HepG2 (cell line): ENCODE data around the gene ALDH1A2. TPM values are rescaled to one million over a fixed set of nuclear protein-coding genes. Genes with fewer than 3 reads are reported as not detected.

Experiments used
- ATAC-seq: fragments of 200-7000 bp; cut with Tn5 transposase; 3 replicates; pipeline ENCODE4 v1.9.1; 2020; ENCODE audit warnings: mild to moderate bottlenecking, moderate library complexity
- BruUV-seq: library from RNA; stranded (reverse); fragments of 400-500 nt; replicated peaks from 2 replicates; lab custom pipeline; 2021; lab: Mats Ljungman, UMichigan
- CTCF ChIA-PET: fragments of 300-600 bp; formaldehyde crosslinking; extraction: SDS; loops from one replicate; lab custom pipeline; 2021; ENCODE audit warnings: low total read pairs, inconsistent platforms, low intra/inter-chr PET ratio; lab: Yijun Ruan, JAX
- POLR2A ChIA-PET: fragments of 350-600 bp; sonication (Branson Sonifier 250); formaldehyde crosslinking; loops from one replicate; lab custom pipeline; 2020; ENCODE audit warnings: antibody characterized with exemption, inconsistent platforms; lab: Yijun Ruan, JAX
- DNase-seq: peaks from one replicate; pipeline ENCODE4 v3.0.0-alpha.2; 2015; ENCODE audit warnings: low spot score
- FAIRE-seq: peaks from 3 replicates; lab custom pipeline; 2011; peaks lifted over from hg19 to GRCh38; lab: Jason Lieb, UNC
- H2AFZ ChIP-seq: one replicate; pipeline ENCODE4 v1.6.1; 2011; ENCODE audit warnings: low read length, inconsistent platforms
- H3K27ac ChIP-seq: fragments of 300-600 bp; 3 replicates; pipeline ENCODE4 v1.8.0; 2011; ENCODE audit warnings: mixed run types, mild to moderate bottlenecking, mixed read lengths, low read length, inconsistent platforms; ENCODE audit not compliant: insufficient read depth; ENCODE audit errors: extremely low read length
- H3K27me3 ChIP-seq, 2 experiments: fragments of 200-600 bp in 1 of 2; 2 replicates in 1 of 2; 3 replicates in 1 of 2; pipeline versions ENCODE4 v1.6.0 to v1.8.0; 2011; ENCODE audit warnings: low read length in 2 of 2, mild to moderate bottlenecking in 2 of 2, moderate library complexity in 2 of 2, inconsistent platforms in 1 of 2; ENCODE audit not compliant: insufficient read depth in 2 of 2, control insufficient read depth in 1 of 2
- H3K36me3 ChIP-seq, 2 experiments: fragments of 200-600 bp in 1 of 2; replicated peaks in 1 of 2; 2 replicates in 1 of 2; 3 replicates in 1 of 2; pipeline versions ENCODE4 v1.5.1 to v1.8.0; 2011; ENCODE audit warnings: low read length in 2 of 2, inconsistent platforms in 1 of 2; ENCODE audit not compliant: insufficient read depth in 2 of 2, control insufficient read depth in 1 of 2
- H3K4me1 ChIP-seq: 2 replicates; pipeline ENCODE4 v1.5.1; 2012; ENCODE audit warnings: low read length, inconsistent platforms; ENCODE audit not compliant: insufficient read depth
- H3K4me2 ChIP-seq: 2 replicates; pipeline ENCODE4 v1.6.0; 2011; ENCODE audit warnings: low read depth, low read length, inconsistent platforms
- H3K4me3 ChIP-seq, 3 experiments: fragments of 200-600 bp in 1 of 3; sonication (generic), shearing (Covaris generic) in 1 of 3; replicated peaks in 1 of 3; 2 replicates each; pipeline ENCODE4 v1.5.1; 2011 to 2016; ENCODE audit warnings: low read length in 3 of 3, inconsistent platforms in 2 of 3, low read depth in 2 of 3, mild to moderate bottlenecking in 2 of 3, control low read depth in 1 of 3, mixed read lengths in 1 of 3; ENCODE audit not compliant: insufficient read depth in 1 of 3
- H3K79me2 ChIP-seq: one replicate; pipeline ENCODE4 v1.6.1; 2011; ENCODE audit warnings: low read length, inconsistent platforms; ENCODE audit not compliant: insufficient read depth
- H3K9ac ChIP-seq: 2 replicates; pipeline ENCODE4 v1.6.0; 2011; ENCODE audit warnings: mild to moderate bottlenecking, low read depth, low read length, inconsistent platforms; ENCODE audit not compliant: insufficient read depth
- H3K9me3 ChIP-seq: 2 replicates; pipeline ENCODE4 v1.5.1; 2012; ENCODE audit warnings: mild to moderate bottlenecking, low read length
- H4K20me1 ChIP-seq: 2 replicates; pipeline ENCODE4 v1.6.0; 2011; ENCODE audit warnings: inconsistent platforms, mild to moderate bottlenecking, low read length, moderate library complexity; ENCODE audit not compliant: insufficient read depth
- ARNT ChIP-seq: fragments of 450-650 bp; IDR thresholded peaks from 2 replicates; pipeline ENCODE4 v1.6.1; 2017
- HNRNPL ChIP-seq: fragments of 200-400 bp; formaldehyde crosslinking; IDR thresholded peaks from 2 replicates; pipeline ENCODE4 v1.6.1; 2017; ENCODE audit warnings: mild to moderate bottlenecking, low read depth, low read length
- MBNL3 ChIP-seq: fragments of 250-450 bp; sonication (Bioruptor Pico); conservative IDR thresholded peaks from 2 replicates; pipeline ENCODE4 v1.8.0; 2022; ENCODE audit warnings: mild to moderate bottlenecking, inconsistent platforms
- ONECUT2 ChIP-seq: sonication (generic); formaldehyde crosslinking; IDR thresholded peaks from 2 replicates; pipeline ENCODE4 v1.4.0; 2020; ENCODE audit warnings: missing genetic modification reagents
- SNAI1 ChIP-seq: sonication (generic); formaldehyde crosslinking; IDR thresholded peaks from 2 replicates; pipeline ENCODE4 v1.5.0; 2020; ENCODE audit warnings: mild to moderate bottlenecking, missing genetic modification reagents, borderline replicate concordance
- SOX6 ChIP-seq, 2 experiments: fragments of 450-650 bp in 1 of 2; sonication (generic) in 1 of 2; formaldehyde crosslinking in 1 of 2; IDR thresholded peaks; 2 replicates each; pipeline versions ENCODE4 v1.4.0 to v1.6.1; 2017 to 2020; ENCODE audit warnings: antibody characterized with exemption in 1 of 2, mild to moderate bottlenecking in 1 of 2, missing genetic modification reagents in 1 of 2
- SSRP1 ChIP-seq: IDR thresholded peaks from 2 replicates; pipeline ENCODE4 v1.6.1; 2016; ENCODE audit warnings: control low read depth
- THAP11 ChIP-seq: IDR thresholded peaks from 2 replicates; pipeline ENCODE4 v1.6.1; 2016; ENCODE audit warnings: missing biosample characterization, missing genetic modification reagents
- ZFP90 ChIP-seq: sonication (generic); formaldehyde crosslinking; IDR thresholded peaks from 2 replicates; pipeline ENCODE4 v1.8.0; 2022; ENCODE audit warnings: missing genetic modification reagents, mild to moderate bottlenecking, inconsistent platforms, borderline replicate concordance
- ZNF143 ChIP-seq: sonication (generic); formaldehyde crosslinking; IDR thresholded peaks from 2 replicates; pipeline ENCODE4 v1.4.0; 2020; ENCODE audit warnings: missing genetic modification reagents
- ZNF282 ChIP-seq: fragments of 450-650 bp; IDR thresholded peaks from 2 replicates; pipeline ENCODE4 v1.6.1; 2018; ENCODE audit not compliant: partially characterized antibody
- ZNF331 ChIP-seq: sonication (generic); formaldehyde crosslinking; IDR thresholded peaks from 2 replicates; pipeline ENCODE4 v1.4.0; 2020; ENCODE audit warnings: missing genetic modification reagents
- ZNF430 ChIP-seq: sonication (generic); formaldehyde crosslinking; IDR thresholded peaks from 2 replicates; pipeline ENCODE4 v1.9.0; 2021; ENCODE audit warnings: mild to moderate bottlenecking, missing genetic modification reagents
- ZNF546 ChIP-seq: sonication (generic); formaldehyde crosslinking; conservative IDR thresholded peaks from 2 replicates; pipeline ENCODE4 v1.8.1; 2023; ENCODE audit warnings: mild to moderate bottlenecking, missing genetic modification reagents
- ZNF572 ChIP-seq: sonication (generic); formaldehyde crosslinking; IDR thresholded peaks from 2 replicates; pipeline ENCODE4 v1.5.1; 2020; ENCODE audit warnings: mild to moderate bottlenecking, missing genetic modification reagents
- ZNF598 ChIP-seq: sonication (generic); formaldehyde crosslinking; IDR thresholded peaks from 2 replicates; pipeline ENCODE4 v1.5.1; 2020; ENCODE audit warnings: mild to moderate bottlenecking, missing genetic modification reagents, borderline replicate concordance
- ZNF816 ChIP-seq: sonication (generic); formaldehyde crosslinking; IDR thresholded peaks from 2 replicates; pipeline ENCODE4 v1.8.0; 2022; ENCODE audit warnings: missing genetic modification reagents, mild to moderate bottlenecking, borderline replicate concordance
- WGBS: methylation state at CpG from one replicate; pipeline ENCODE4 v1.1.6; 2017; ENCODE audit warnings: low lambda C conversion rate; 5-methylcytosine and 5-hydroxymethylcytosine counted together
- in situ Hi-C: cut with HindIII; loops from 2 replicates; pipeline ENCODE4 v1.10.0; 2017; ENCODE audit warnings: low pct_unique_long_range_greater_than_20kb; ENCODE audit not compliant: extremely low pct_ligation_motif_present
- intact Hi-C: fragments of 100-400 bp; cut with micrococcal nuclease; formaldehyde crosslinking; loops from one replicate; pipeline ENCODE4 v1.10.0; 2022; ENCODE audit not compliant: unreplicated experiment
- polyA plus RNA-seq, 8 experiments: library from polyadenylated mRNA; depleted of rRNA in 3 of 8; stranded (reverse) in 7 of 8; unstranded in 1 of 8; fragments of >200 nt; fragmentation: Illumina TruSeq in 4 of 8; extraction: Trizol in 4 of 8; gene quantifications; 2 replicates each; pipeline versions ENCODE4 v1.2.1 to v1.2.3, GENCODE V29; 2011 to 2016; ENCODE audit warnings: low read depth in 4 of 8, missing spikeins in 1 of 8, mixed read lengths in 1 of 8; ENCODE audit not compliant: insufficient read depth in 1 of 8
- total RNA-seq, 5 experiments: library from RNA; depleted of rRNA; stranded (reverse); fragments of >200 nt; fragmentation: Illumina TruSeq; extraction: Trizol; gene quantifications; 2 replicates each; pipeline ENCODE4 v1.2.3, GENCODE V29; 2016; ENCODE audit warnings: low read depth in 1 of 5
- TF ChIP-seq, protein P1 (sequence below): sonication (generic); formaldehyde crosslinking; IDR thresholded peaks from 2 replicates; pipeline ENCODE4 v1.4.0; 2020; ENCODE audit warnings: mild to moderate bottlenecking, missing genetic modification reagents
- TF ChIP-seq, protein P2 (sequence below): sonication (generic); formaldehyde crosslinking; conservative IDR thresholded peaks from 2 replicates; pipeline ENCODE4 v1.8.0; 2022; ENCODE audit warnings: mild to moderate bottlenecking, moderate library complexity, missing genetic modification reagents

Gene ALDH1A2
- total and polyA plus RNA-seq, 2 of the 13 experiments (the other 11 are each of a cell fraction or from before 2014, with no cell fraction given) = 0.64 to 0.90 TPM

DNA sequence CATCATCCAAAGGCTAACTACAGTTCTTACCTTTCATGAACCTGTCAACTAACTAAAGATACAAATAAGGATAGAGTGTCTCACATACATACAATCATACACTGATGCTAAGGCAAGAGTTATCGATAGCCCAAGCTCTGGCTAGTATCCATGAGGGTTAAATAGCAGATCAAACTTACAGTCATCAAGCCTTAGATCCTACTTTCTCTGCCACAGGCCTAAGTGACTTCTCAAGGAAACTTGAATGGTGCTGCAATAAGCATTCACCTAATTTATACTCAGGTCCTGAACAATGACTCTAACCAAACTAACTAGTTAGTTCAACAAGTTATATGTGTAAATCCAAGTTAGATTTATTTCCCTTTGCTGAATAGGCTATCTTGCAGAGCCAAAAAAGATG, 51.0 kb downstream of the ALDH1A2 start:
- no peak for DNase-seq
- ATAC-seq = no peak
- Histone ChIP-seq H3K9ac (no peak overlapping the region), H4K20me1 (no peaks in the 10 kb centered on the region), H3K79me2 (no peaks in the 10 kb centered on the region), H3K4me1 (no peaks in the 10 kb centered on the region), H2AFZ (no peak overlapping the region), H3K36me3 (no peaks in the 10 kb centered on the region), H3K9me3 (no peaks in the 10 kb centered on the region), H3K27ac (no peak overlapping the region), H3K4me2 (no peak overlapping the region), H3K27me3 (no peaks in the 10 kb centered on the region), H3K4me3 (no peak overlapping the region)
- 0% methylated on average over 1 of the region's 1 CpG for WGBS
- ChIA-PET CTCF (no interaction called here), POLR2A (no interaction called here)
- no peak for TF ChIP-seq SNAI1 (CRISPR knock-in tag)
- no peak for TF ChIP-seq ONECUT2 (CRISPR knock-in tag)
- TF ChIP-seq MBNL3 (CRISPR knock-in tag) = no peak
- no peak for TF ChIP-seq SOX6 (IDR thresholded peaks at IDR 0.05)
- TF ChIP-seq SOX6 (CRISPR knock-in tag; IDR thresholded peaks at IDR 0.05) = no peak
- TF ChIP-seq, protein P1, sequence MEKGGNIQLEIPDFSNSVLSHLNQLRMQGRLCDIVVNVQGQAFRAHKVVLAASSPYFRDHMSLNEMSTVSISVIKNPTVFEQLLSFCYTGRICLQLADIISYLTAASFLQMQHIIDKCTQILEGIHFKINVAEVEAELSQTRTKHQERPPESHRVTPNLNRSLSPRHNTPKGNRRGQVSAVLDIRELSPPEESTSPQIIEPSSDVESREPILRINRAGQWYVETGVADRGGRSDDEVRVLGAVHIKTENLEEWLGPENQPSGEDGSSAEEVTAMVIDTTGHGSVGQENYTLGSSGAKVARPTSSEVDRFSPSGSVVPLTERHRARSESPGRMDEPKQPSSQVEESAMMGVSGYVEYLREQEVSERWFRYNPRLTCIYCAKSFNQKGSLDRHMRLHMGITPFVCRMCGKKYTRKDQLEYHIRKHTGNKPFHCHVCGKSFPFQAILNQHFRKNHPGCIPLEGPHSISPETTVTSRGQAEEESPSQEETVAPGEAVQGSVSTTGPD (CRISPR knock-in tag) = no peak
- in situ Hi-C loops = no loop called here
- no TSS peak for BruUV-seq
- intact Hi-C loops = no loop called here
- FAIRE-seq = no peak

GRCh38 chr15:58014040-58014439, 51.5 kb downstream of the ALDH1A2 start:
- Histone ChIP-seq H3K79me2 (no peaks in the 10 kb centered on the region), H3K27ac (no peak overlapping the region), H3K36me3 (no peaks in the 10 kb centered on the region), H3K9ac (no peak overlapping the region), H3K9me3 (no peaks in the 10 kb centered on the region), H3K4me3 (no peak overlapping the region), H2AFZ (no peak overlapping the region), H4K20me1 (no peaks in the 10 kb centered on the region), H3K4me2 (no peak overlapping the region), H3K4me1 (no peaks in the 10 kb centered on the region), H3K27me3 (no peaks in the 10 kb centered on the region)
- no peak for DNase-seq
- intact Hi-C loops = no loop called here
- ChIA-PET CTCF (no interaction called here), POLR2A (no interaction called here)
- no peak for FAIRE-seq
- in situ Hi-C loops = no loop called here
- WGBS = 4% methylated on average over 4 of the region's 4 CpGs
- no TSS peak for BruUV-seq
- no peak for ATAC-seq
- no peak for TF ChIP-seq ZNF598 (CRISPR knock-in tag)
- TF ChIP-seq SSRP1 (CRISPR knock-in tag) = no peak
- TF ChIP-seq THAP11 (CRISPR knock-in tag) = no peak
- no peak for TF ChIP-seq ZNF546 (CRISPR knock-in tag)
- no peak for TF ChIP-seq ZFP90 (CRISPR knock-in tag)
- TF ChIP-seq ZNF430 = no peak
- no peak for TF ChIP-seq ZNF816
- no peak for TF ChIP-seq ZNF331 (CRISPR knock-in tag)
- TF ChIP-seq, protein P2, sequence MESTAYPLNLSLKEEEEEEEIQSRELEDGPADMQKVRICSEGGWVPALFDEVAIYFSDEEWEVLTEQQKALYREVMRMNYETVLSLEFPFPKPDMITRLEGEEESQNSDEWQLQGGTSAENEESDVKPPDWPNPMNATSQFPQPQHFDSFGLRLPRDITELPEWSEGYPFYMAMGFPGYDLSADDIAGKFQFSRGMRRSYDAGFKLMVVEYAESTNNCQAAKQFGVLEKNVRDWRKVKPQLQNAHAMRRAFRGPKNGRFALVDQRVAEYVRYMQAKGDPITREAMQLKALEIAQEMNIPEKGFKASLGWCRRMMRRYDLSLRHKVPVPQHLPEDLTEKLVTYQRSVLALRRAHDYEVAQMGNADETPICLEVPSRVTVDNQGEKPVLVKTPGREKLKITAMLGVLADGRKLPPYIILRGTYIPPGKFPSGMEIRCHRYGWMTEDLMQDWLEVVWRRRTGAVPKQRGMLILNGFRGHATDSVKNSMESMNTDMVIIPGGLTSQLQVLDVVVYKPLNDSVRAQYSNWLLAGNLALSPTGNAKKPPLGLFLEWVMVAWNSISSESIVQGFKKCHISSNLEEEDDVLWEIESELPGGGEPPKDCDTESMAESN = no peak
- no peak for TF ChIP-seq ARNT
- TF ChIP-seq ZNF282 = no peak
- no peak for TF ChIP-seq ZNF572 (CRISPR knock-in tag)
- TF ChIP-seq HNRNPL = no peak
- no peak for TF ChIP-seq ZNF143 (CRISPR knock-in tag)
